ENCODE data around the gene OGDH. TPM values are rescaled to one million over a fixed set of nuclear protein-coding genes. Genes with fewer than 3 reads are reported as not detected.

OGDH gene
- total RNA-seq, 1 donor from 2014 or later, result 53.1 TPM

DNA sequence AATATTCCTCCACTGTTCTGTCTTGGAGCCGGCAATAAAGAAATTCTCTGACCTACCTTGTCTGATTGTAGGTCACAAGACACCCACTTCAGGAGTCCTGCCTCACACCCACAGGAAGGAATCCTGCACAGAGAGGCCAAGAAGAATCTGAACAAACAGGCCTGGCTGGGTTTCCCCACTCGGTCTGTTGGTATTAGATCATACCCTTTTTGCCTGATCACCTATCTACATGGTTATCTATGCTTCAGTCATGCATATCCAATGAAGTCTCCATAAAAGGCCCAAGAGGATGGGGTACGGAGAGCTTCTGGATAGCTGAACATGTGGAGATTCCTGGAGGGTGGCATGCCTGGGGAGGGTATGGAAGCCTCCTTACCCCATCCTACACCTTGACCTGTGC lies 12.3 kb downstream of the OGDH start:
- DNase-seq, result no peak

DNA sequence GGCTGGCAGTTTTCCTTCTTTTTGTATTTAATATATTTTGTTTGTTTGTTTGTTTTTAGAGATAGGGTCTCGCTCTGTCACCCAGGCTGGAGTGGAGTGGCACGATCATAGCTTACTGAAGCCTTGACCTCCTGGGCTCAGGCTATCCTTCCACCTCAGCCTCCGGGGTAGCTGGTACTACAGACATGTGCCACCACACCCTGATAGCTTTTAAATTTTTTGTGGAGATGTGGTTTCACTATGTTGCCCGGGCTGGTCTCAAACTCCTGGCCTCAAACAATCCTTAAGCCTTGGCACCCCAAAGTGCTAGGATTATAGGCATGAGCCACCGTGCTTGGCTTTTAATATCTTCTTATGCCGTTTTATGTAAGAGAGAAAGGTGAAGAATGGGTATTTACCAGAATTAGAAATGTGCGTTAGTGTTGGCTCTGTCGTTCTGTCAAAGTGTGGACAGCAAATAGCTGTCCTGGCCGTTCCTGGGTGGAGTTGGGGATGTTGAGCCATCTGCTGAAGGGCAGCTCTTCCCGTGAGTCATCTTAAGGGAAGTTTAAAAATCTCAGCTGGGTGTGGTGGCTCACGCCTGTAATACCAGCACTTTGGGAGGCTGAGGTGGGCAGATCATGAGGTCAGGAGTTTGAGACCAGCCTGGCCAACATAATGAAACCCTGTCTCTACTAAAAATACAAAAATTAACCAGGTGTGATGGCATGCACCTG lies 14.8 kb downstream of the OGDH start:
- no peak for DNase-seq

DNA sequence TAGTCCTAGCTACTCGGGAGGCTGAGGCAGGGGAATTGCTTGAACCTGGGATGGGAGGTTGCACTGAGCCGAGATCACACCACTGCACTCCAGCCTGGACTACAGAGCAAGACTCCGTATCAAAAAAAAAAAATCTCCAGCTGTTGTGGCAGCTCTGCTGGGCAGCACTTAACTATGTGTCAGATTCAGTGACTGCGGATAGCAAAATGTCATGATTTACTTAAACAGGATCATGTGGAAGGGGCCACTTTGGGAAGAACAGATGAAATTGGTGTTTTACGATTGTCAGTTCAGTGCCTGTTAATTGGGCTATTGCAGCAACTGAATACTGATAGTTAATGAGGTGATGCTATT lies 15.3 kb downstream of the OGDH start:
- no peak for DNase-seq

DNA sequence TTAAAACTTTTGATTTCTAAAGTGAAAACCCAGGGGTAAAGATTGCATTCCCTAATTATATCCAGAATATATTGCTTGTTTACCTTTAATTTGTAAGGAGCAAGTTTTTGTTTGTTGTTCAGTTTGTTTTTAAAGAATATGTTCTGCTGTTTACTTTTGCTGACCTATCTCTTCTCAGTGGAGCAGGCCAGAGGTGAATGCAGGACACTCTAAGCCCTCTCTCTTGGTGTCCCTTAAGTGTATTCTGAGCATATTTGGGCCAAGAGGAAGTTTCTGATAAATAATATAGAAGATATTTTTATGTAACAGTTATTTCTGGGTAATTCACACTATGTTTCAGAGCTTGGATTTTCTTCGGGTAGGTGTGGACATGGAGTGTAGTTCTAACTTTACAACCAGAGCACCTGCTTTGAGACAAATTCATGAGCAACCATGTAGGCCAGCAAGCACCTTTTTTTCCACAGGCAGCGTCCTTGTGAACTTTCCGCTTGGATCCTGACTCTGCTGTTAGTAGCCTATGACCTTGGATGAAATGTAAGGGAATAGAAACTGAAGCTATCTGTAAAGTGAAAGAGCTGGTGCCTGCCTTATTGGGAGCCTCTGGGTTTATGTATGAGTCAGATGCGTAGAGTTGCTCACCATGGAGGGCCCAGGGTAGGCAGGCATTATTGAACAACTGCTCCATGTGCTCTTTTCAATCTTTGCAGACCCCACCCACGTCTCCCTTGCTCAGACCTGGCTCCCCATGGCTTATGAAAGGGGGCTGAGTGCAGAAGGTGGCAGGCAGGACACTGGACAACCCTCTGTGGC lies 16.1 kb downstream of the OGDH start:
- DNase-seq, result no peak

DNA sequence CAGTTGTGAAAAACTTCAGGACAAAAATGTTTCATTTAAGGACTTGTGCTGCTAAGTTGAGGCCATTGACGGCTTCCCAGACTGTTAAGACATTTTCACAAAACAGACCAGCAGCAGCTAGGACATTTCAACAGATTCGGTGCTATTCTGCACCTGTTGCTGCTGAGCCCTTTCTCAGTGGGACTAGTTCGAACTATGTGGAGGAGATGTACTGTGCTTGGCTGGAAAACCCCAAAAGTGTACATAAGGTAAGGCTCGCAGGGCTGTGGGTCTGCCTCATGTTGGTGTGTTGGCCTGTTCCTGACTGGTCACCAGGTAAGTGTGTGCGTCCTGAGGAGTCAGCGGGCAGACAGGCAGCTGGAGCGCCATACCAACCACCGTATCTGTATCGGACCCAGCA lies 17.9 kb downstream of the OGDH start:
- no peak for DNase-seq

- no peak for DNase-seq
Measured at GRCh38 chr7:44625526-44626471, 19.4 kb downstream of the OGDH start.

DNA sequence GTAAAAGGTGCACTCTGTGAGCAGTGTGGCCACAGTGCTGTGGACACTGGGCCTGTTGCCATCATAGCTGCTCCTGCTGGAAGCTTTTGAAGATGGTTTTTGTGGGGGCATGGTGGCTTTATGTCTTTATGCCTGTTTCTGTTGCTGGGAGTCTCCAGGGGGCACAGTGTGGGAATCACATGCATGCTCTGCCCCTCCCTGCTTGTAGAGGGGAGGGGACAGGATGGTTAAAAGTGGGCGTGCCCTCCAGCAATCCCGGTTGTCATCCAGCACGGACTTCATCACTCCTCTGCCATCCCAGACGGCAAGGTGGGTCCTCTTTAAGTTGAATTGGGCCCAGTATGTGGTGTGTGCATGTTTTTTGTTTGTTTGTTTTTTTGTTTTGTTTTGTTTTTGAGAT lies 20.2 kb downstream of the OGDH start:
- no peak for DNase-seq

DNA sequence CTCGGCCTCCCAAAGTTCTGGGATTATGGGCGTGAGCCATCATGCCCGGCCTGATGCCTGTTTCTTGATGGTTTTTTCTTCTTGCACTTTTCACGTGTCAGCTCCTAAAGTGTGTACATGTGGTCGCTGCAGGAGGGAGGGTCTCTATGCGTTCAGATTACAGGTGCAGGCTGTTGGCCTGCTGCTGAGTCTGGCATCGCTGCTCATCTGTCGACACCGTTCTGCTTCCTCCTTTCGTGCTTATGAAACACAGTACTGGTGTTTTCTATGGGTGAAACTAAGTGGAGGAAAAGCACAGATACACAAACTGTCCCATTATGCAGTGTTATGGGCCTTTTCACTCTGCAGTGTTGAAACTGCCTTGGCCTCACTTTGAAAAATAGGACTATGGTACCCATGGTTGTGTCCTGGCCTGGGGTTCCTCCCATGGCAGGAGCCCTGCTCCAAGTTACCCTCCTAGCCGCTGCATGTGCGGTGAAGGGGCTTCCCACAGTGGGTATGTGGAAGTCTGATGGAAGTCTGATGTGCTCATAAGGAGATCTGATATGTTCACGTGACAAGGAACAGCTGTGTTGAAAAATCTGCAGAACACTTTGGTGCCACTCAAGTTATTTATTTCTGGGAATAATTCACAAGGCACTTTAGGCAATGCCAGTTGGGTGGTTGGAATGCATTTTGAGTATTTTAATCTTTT lies 23.5 kb downstream of the OGDH start:
- no peak for DNase-seq

DNA sequence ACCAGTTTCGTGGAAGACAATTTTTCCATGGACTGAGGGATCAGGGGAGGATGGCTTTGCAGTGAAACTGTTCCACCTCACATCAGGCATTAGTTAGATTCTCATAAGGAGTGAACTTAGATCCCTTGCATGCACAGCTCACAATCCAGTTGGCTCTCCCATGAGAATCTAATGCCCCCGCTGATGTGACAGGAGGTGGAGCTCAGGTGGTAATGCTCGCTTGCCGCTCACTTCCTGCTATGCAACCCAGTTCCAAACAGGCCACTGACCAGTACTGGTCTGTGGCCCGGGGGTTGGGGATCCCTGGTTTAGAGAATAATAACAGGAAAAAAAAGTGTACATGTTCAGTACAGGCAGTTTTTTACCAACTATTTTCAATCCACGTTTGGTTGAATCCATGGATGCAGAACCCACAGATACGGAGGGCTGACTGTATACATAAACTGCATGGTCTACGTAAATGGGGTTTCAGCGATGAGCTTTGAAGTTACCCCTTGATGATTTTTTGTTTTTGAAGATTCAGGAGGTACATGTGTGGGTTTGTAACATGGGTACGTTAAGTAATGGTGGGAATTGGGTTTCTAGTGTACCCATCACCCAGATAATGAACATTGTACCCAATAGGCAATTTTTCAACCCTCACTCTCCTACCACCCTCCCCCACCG lies 24.5 kb downstream of the OGDH start:
- DNase-seq, result no peak

DNA sequence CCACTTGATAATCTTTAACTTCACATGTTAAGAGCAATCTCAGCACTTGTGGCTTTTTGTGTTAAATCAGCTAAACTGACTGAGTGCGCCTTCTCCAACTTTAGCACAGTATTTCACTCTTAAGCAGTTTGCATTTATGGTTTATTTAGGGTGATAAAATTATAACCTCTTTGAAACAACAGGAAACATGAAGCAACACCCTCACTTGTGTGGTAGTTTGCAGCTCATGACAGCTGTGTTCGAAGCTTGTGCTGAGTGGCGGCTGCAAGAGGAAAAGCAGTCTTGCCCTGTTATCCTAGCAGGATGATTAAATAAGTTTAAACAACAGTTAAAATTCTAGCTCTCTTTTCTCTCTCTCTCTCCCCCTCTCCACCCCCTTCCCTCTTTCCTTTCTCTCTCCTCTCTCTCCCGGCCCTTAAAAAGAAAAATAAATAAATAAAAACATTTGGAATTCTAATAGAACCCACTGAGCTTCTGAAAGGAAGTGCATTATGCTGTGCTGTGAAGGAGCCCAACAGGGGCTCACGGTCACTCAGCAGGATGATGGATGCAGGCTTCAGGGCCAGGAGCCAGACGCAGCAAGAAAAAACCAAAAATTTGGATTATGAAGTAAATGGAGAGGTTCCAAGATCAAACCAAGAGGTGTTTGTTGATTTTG lies 25.2 kb downstream of the OGDH start:
- no peak for DNase-seq

DNA sequence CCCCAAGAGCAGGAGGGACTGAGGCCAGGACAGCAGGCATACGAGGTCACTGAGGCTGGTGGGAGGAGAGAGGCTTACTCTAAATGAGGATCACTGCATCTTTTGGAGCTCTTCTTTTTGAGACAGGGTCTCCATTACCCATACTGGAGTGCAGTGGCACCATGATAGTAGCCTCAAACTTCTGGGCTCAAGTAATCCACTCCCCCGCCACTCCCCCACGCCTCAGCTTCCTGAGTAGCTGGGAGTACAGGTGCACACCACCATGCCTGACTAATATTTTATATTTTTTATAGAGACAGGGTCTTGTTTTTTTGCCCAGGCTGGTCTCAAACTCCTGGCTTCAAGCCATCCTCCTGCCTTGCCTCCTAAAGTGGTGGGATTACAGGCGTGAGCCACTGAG lies 25.8 kb downstream of the OGDH start:
- DNase-seq, result no peak

DNA sequence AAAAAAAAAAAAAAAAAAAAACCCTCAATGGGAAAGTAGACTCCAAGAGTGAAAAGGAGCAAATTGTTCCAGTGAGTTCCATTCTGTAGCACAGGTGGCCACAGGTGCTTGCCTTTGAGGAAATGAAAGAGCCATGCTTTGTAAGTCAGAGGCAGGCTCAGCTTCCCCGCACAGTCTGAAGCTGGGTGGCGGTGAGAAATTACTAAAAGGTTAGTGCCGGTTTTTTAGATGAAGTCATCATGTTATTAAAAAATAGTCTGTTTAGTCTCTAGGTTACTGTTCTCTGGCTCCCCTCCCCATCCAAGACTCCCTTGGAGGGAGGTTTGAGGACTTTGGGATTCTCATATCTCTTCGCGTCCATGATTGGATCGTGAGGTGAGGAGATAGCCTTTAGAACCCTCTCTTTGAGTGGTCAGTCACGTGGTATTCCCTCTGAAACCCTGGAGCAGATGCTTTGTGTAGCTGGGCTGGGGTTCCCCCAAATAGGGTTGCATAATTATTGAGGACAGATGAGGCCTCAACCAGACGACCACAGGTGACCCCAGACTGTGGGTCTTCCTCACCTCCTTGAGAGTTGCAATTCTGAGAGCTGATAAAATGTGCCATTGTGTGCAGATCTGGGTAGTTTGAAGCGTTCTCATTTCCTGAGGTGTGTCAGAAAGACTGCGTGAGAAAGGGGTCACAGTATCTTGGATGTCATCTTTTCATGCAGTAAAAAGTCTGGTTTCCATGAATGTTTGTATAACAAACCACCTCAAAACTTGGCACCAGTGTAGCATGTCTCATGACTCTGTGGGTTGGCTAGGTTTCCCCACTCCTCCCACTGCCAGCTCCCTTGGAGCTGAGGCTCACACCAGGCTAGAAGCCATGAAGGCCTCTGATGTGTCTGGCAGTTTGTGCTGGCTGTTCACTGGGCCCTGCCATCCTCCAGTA lies 27.1 kb downstream of the OGDH start:
- no peak for DNase-seq

DNA sequence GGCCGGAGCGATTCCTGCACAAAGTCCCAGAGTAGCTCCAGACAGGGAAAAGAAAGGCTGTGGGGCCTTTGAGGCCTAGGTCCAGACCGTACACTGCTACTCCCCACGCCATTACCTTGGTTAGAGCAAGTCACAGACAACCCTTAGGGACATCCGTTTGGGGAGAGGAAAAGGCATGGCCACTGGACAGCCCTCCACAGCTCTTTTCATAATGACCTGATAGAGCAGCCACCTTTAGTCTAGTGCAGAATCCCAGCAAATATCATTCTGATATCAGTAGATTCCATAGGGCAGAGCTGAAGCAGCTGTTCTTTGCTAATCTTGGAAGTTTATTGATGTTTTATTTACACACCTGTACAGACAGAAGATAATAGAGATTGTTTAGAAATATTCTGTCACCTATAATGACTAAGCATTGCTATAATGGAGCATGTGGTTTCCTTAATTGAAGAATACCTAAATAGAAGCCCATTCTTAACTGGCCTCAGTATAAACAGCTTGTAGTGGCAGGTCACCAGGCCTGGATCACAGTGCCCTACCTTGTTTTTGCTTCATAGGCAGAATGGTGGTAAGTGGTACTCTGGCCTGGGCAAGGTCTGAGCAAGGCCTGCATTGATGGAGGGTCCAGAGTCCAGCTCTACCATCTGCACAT lies 27.9 kb downstream of the OGDH start:
- DNase-seq, result no peak

DNA sequence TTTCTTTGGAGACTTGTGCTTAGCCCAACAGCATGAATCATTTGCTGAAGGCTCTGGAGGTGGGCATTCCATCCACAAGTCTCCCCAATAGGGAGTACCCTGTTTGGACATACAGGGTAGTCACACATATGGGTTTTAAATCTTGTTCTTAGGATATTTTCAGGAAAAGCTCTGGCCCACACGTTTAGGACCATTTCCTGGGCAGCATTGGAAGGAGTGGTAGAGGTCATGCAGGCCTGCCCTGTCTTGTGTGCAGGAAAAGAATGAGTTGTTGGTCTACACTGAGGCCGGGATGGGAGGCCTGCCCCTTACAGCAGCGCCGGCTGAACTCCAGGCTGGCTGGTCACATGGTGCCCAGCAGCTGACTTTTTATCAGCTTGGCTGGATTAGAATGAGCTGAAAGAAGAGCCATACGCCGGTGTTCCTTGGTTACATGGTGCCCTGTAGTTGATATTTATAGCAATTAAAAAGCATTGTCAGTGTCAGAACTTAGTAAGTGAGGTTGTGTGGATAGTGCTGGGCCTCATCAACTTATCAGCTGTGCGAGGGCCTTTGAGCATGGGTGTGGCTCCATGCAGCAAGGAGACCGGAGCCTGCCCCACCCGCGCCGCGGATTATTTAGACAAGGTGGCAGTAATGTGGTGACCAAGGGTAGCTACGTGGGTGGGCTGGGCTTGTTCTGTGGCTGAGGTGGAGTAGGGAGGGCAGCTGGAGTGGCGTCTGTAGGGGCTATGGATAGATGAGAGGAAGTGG lies 28.6 kb downstream of the OGDH start:
- DNase-seq, result no peak

DNA sequence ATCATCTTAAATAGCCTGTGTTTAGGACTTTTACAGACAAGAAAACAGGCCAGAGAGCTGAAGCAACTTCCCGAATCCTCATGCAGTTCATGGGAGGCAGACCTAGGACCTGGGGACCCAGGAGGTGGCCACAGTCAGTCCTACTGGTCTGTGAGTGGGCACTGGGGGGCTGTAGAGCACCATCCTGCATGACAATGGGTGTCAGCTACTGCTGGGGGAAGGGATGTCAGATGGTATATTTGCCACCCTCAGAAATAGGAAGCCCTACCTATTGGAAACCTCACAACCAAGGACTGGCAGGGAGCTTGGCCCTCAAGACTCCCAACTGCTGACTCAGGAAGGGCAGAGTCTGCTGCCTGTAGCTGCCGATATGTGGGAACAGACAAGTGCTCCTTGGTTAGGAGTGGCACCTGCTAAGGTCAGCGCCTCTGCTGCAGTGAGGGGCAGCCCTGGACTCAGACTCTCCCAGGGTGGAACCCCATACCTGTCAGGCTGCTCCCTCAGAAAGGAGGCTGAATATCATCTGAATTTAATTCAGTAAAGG lies 29.7 kb downstream of the OGDH start:
- DNase-seq, result no peak

GRCh38 chr7:44636926-44637325 lies 30.5 kb downstream of the OGDH start:
- no peak for DNase-seq

DNA sequence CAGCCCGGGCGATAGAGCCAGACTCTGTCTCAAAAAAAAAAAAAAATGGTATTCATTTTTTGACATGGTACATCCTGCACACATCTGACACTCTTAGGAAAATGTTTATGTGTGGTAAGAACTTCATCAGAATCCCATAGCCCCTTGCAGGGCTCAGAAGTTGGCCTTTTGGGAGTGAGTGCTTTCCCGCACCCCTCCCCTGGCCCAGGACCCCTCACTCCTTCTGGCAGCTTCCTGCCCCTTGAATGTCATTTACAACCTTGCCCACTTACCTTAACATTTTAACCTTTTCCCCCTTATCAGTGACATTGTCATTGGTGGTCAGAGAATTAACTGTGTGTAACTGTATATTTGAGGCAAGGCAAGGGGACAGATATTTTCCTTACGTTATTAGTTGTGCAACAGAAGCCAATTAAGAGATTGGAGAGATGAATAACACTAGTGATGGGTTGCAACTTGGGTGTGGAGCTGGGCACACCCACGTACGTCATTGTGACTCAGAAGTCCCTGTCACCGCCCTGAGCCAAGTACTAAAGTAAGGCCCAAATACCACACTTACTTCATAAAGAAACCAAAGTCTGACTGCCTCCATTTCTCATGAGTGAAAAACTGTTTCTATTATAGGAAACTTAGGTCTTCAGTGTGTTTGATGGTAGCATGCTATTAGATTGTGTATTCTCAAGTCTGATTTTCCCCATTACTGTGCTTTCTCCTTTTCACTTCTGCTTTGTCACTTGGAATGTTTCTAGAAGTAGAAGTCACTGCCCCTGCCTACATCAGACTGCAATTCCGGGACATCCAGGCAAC lies 31.6 kb downstream of the OGDH start:
- DNase-seq, result no peak
